GM23248 (cell line): Measurements from ENCODE around the gene SLC1A2. TPM values are rescaled to one million over a fixed set of nuclear protein-coding genes. Genes with fewer than 3 reads are reported as not detected.

ENCODE experiments used
- DNase-seq: peaks from one replicate; pipeline ENCODE4 v3.0.0-alpha.2; 2015
- H2AFZ ChIP-seq: fragments of 200-600 bp; sonication (generic); 2 replicates; pipeline ENCODE4 v1.6.1; 2016; ENCODE audit warnings: antibody characterized with exemption
- H3F3A ChIP-seq: fragments of 200-600 bp; sonication (generic); 2 replicates; pipeline ENCODE4 v1.6.1; 2016; ENCODE audit warnings: mild to moderate bottlenecking, antibody characterized with exemption, mixed run types; ENCODE audit not compliant: insufficient read depth
- H3K27ac ChIP-seq: fragments of 200-600 bp; sonication (generic); 2 replicates; pipeline ENCODE4 v1.5.1; 2016; ENCODE audit warnings: mild to moderate bottlenecking
- H3K27me3 ChIP-seq: fragments of 200-600 bp; sonication (generic); replicated peaks from 2 replicates; pipeline ENCODE4 v1.6.1; 2016; ENCODE audit warnings: mild to moderate bottlenecking; ENCODE audit not compliant: insufficient read depth
- H3K36me3 ChIP-seq: fragments of 200-600 bp; sonication (generic); 2 replicates; pipeline ENCODE4 v1.6.1; 2016; ENCODE audit warnings: low read depth, mild to moderate bottlenecking
- H3K4me1 ChIP-seq: fragments of 200-600 bp; sonication (generic); 2 replicates; pipeline ENCODE4 v1.6.1; 2016; ENCODE audit warnings: mild to moderate bottlenecking; ENCODE audit not compliant: insufficient read depth
- H3K4me2 ChIP-seq: fragments of 200-600 bp; sonication (generic); one replicate; pipeline ENCODE4 v1.6.1; 2016; ENCODE audit warnings: mild to moderate bottlenecking; ENCODE audit not compliant: unreplicated experiment
- H3K4me3 ChIP-seq: fragments of 200-600 bp; sonication (generic); 2 replicates; pipeline ENCODE4 v1.5.1; 2016; ENCODE audit warnings: mild to moderate bottlenecking
- H3K79me2 ChIP-seq: fragments of 200-600 bp; sonication (generic); 2 replicates; pipeline ENCODE4 v1.6.1; 2016; ENCODE audit warnings: mild to moderate bottlenecking; ENCODE audit not compliant: insufficient read depth
- H3K9ac ChIP-seq: fragments of 200-600 bp; sonication (generic); 2 replicates; pipeline ENCODE4 v1.6.1; 2016; ENCODE audit warnings: mild to moderate bottlenecking
- H3K9me2 ChIP-seq: fragments of 200-600 bp; sonication (generic); 2 replicates; pipeline ENCODE4 v1.6.1; 2016; ENCODE audit warnings: mixed run types, mild to moderate bottlenecking, moderate library complexity; ENCODE audit not compliant: insufficient read depth
- H3K9me3 ChIP-seq: fragments of 200-600 bp; sonication (generic); one replicate; pipeline ENCODE4 v1.6.1; 2017; ENCODE audit warnings: low read depth
- H4K20me1 ChIP-seq: fragments of 200-600 bp; sonication (generic); 2 replicates; pipeline ENCODE4 v1.6.0; 2016; ENCODE audit not compliant: insufficient read depth
- EZH2 ChIP-seq: fragments of 200-600 bp; sonication (generic); IDR thresholded peaks from 2 replicates; pipeline ENCODE4 v1.6.1; 2018; ENCODE audit warnings: antibody characterized with exemption, mild to moderate bottlenecking; ENCODE audit not compliant: insufficient read depth, poor library complexity, severe bottlenecking
- EZH2phosphoT487 ChIP-seq: fragments of 200-600 bp; sonication (generic); IDR thresholded peaks from 2 replicates; pipeline ENCODE4 v1.6.1; 2018; ENCODE audit warnings: antibody characterized with exemption, moderate library complexity, mild to moderate bottlenecking, low read depth; ENCODE audit not compliant: insufficient read depth
- WGBS, 2 experiments: methylation state at CpG; one replicate each; pipeline ENCODE4 v1.1.6; 2015 to 2017; ENCODE audit warnings: low lambda C conversion rate in 2 of 2, low coverage in 1 of 2; ENCODE audit errors: missing lambda C conversion rate in 2 of 2; 5-methylcytosine and 5-hydroxymethylcytosine counted together
- in situ Hi-C: fragments of 300-500 bp; cut with MboI; formaldehyde crosslinking; loops from 2 replicates; pipeline ENCODE4 v1.15.0; 2020
- polyA plus RNA-seq: library from polyadenylated mRNA; unstranded; fragments of >200 nt; fragmentation: Nextera tagmentation; extraction: Ambion mirVana; gene quantifications from 2 replicates; pipeline ENCODE4 v1.2.1, GENCODE V29; 2016
- total RNA-seq: library from RNA; depleted of rRNA; stranded (reverse); fragments of >200 nt; shearing (Covaris generic); gene quantifications from 2 replicates; pipeline ENCODE4 v1.2.3, GENCODE V29; 2014

The SLC1A2 gene
- total and polyA plus RNA-seq, 2 experiments from 2014 or later, result 0.88 to 1.2 TPM

DNA sequence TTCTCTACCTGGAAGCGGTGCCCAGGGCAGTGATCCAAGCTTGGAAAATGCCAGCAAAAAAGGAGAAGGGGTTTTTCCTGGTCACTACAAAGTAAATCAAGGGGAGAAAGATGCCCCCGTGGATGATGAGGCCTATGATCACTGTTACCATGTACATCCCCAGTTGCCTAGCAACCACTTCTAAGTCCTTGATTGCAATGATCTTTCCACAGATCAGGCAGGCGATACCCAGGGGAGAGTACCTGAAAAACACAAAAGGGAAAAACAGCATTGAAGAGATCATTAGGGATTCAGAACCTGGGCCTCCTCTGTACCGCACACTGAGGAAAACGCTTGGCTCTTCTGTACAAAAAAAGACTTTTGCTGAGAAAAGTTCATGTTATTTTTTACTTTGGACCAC, 127.1 kb downstream of the SLC1A2 start:
- peaks cover 14% of the 10 kb centered on the region for H3F3A ChIP-seq
- H3K27me3 ChIP-seq, result no peaks in the 10 kb centered on the region
- DNase-seq, result no peak
- in situ Hi-C loops, result no loop called here
- TF ChIP-seq EZH2phosphoT487 (no peak), EZH2 (no peak)
- 76 to 84% methylated on average over 5 of the region's 5 CpGs for WGBS, 2 experiments
- no peaks in the 10 kb centered on the region for H3K9me3 ChIP-seq
- H3K27ac ChIP-seq, result no peak overlapping the region
- no peak overlapping the region for H3K4me3 ChIP-seq
- H4K20me1 ChIP-seq, result no peaks in the 10 kb centered on the region
- H3K9ac ChIP-seq, result no peak overlapping the region
- no peak overlapping the region for H2AFZ ChIP-seq
- no peak overlapping the region for H3K4me2 ChIP-seq
- no peaks in the 10 kb centered on the region for H3K36me3 ChIP-seq
- no peaks in the 10 kb centered on the region for H3K79me2 ChIP-seq
- peaks cover 30% of the 10 kb centered on the region for H3K4me1 ChIP-seq
- H3K9me2 ChIP-seq, result no peaks in the 10 kb centered on the region

DNA sequence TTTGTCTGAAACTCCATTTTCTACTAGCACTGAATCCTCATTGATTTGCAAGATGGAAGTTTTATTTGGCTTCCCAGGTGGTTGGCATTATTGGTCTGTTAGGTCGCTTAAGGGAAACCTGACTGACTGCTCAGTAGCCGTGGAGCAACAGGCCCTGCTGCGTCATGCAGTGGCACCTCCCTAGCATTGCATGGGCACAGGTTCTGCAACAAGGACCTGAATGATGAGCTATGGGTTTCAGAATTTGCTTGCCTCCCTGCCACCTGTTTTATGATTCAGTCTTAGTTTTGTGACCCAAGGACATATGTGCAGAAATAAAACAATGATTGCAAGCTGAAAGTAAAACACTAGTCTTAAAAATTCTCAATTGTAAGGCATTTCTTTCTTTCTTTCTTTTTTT, 128.5 kb downstream of the SLC1A2 start:
- in situ Hi-C loops, result no loop called here
- no peak for DNase-seq
- H2AFZ ChIP-seq, result no peak overlapping the region
- H3K4me3 ChIP-seq, result no peak overlapping the region
- H3K9me2 ChIP-seq, result no peaks in the 10 kb centered on the region
- TF ChIP-seq EZH2 (no peak), EZH2phosphoT487 (no peak)
- H3K4me2 ChIP-seq, result no peak overlapping the region
- no peaks in the 10 kb centered on the region for H3K36me3 ChIP-seq
- H3F3A ChIP-seq, result peaks cover 14% of the 10 kb centered on the region
- H3K79me2 ChIP-seq, result no peaks in the 10 kb centered on the region
- H3K9me3 ChIP-seq, result no peaks in the 10 kb centered on the region
- peaks cover 30% of the 10 kb centered on the region for H3K4me1 ChIP-seq
- H3K27me3 ChIP-seq, result no peaks in the 10 kb centered on the region
- H3K27ac ChIP-seq, result no peak overlapping the region
- no peaks in the 10 kb centered on the region for H4K20me1 ChIP-seq
- 67% methylated on average over 3 of the region's 3 CpGs for WGBS, 2 experiments
- no peak overlapping the region for H3K9ac ChIP-seq

DNA sequence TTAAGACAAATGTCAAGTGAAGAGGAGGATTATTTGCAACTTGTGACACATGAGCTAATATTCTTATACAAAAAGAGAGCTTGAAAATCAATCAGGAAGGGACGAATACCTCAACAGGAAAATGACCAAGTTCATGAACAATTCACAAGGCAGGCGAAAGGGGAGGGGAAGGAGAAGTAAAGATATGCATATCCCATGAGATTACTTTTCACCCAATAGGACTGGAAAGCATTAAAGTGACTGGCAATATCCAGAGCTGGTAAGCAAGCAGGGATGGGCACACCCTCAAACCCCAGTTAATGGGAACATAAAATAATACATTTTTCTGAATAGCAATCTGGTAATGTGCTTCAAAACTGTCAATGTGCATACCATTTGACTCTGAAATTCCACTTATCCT, 129.5 kb downstream of the SLC1A2 start:
- peak overlapping the region; percentile 73 for H3K9ac ChIP-seq
- H3K4me2 ChIP-seq, result peak overlapping the region; percentile 96
- no peaks in the 10 kb centered on the region for H3K79me2 ChIP-seq
- H4K20me1 ChIP-seq, result no peaks in the 10 kb centered on the region
- no peaks in the 10 kb centered on the region for H3K27me3 ChIP-seq
- 11 to 13% methylated on average over 2 of the region's 2 CpGs for WGBS, 2 experiments
- H3K9me2 ChIP-seq, result no peaks in the 10 kb centered on the region
- peak; percentile 76 for DNase-seq
- H3K27ac ChIP-seq, result peak overlapping the region; percentile 86
- in situ Hi-C loops, result no loop called here
- H3K4me3 ChIP-seq, result peak overlapping the region; percentile 60
- H3K36me3 ChIP-seq, result no peaks in the 10 kb centered on the region
- H3K9me3 ChIP-seq, result no peaks in the 10 kb centered on the region
- TF ChIP-seq EZH2phosphoT487 (no peak), EZH2 (no peak)
- peaks cover 30% of the 10 kb centered on the region for H3K4me1 ChIP-seq
- H2AFZ ChIP-seq, result peak overlapping the region; percentile 76
- peaks cover 14% of the 10 kb centered on the region for H3F3A ChIP-seq

DNA sequence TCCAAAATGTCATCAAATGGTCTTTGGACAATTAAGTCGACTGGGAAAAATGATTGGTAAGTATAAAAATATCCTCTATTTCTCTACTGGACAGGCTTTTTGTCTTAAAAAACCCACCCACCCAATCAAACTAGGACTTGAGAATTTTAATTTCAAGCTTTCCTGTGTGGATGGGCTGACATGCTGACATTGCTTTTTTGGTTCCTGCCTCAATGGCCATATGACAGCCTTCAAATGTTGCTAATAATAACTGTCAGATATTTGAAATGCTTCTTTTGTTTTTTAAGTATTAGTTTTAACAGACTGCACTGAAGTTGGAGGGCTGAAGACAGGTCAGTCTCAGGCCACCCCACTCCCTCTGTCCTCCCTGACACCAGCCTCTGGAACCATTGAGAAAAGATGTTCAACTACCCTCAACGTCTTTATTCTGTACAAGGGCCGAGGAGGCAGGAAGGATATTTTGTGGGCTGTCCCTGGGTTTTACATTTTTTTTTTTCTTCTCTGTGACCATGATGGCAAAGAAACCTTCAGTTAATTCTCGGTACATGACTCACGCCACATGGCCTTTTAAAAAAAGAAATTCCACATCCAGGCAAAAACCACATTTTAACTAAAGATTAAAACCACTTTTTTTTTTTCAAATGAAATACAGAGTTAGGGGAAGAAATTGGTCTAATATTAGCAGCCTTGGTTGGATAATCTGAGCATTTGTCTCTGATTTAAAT, 130.4 kb downstream of the SLC1A2 start:
- Histone ChIP-seq H3K9ac (peak overlapping the region; percentile 73), H3K9me3 (no peaks in the 10 kb centered on the region), H3K4me2 (peak overlapping the region; percentile 96), H2AFZ (peak overlapping the region; percentile 76), H3K4me3 (peak overlapping the region; percentile 60), H3F3A (peaks cover 14% of the 10 kb centered on the region), H3K9me2 (no peaks in the 10 kb centered on the region), H3K27ac (peak overlapping the region; percentile 86), H4K20me1 (no peaks in the 10 kb centered on the region), H3K36me3 (no peaks in the 10 kb centered on the region), H3K4me1 (peaks cover 30% of the 10 kb centered on the region), H3K79me2 (no peaks in the 10 kb centered on the region), H3K27me3 (no peaks in the 10 kb centered on the region)
- WGBS, 2 experiments, result 1 to 3% methylated on average over 5 of the region's 5 CpGs
- peak; percentile 84 for DNase-seq
- TF ChIP-seq EZH2 (no peak), EZH2phosphoT487 (no peak)
- in situ Hi-C loops, result no loop called here
